ENCODE data around the gene SLC43A2.

DNA sequence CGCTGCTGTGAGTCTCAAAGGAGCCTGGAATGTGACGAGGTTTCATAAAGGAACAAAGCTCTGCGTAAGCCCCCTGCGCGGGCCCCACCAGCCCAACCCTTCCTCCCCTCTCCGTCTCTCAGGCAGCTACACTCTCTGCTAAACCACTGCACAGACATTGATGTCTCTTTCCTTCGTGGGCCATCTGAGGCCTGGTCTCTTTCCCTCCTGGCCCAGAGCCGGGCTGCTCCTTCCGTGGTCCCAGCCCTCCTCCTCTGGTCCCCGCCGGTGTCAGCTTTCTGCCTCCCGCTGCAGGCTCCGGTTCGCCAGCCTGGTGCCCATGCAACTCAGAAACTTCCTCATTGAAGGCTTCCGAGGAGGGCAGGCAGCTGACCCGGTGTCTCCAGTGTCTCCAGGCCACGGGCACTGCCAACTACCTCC lies 9.5 kb upstream of the SLC43A2 start:
- no peak for TF ChIP-seq POLR2A (IDR thresholded peaks at IDR 0.05; ENCODE audit: borderline replicate concordance, extremely low read depth, insufficient read depth, insufficient read length)
- TF ChIP-seq, protein P1, sequence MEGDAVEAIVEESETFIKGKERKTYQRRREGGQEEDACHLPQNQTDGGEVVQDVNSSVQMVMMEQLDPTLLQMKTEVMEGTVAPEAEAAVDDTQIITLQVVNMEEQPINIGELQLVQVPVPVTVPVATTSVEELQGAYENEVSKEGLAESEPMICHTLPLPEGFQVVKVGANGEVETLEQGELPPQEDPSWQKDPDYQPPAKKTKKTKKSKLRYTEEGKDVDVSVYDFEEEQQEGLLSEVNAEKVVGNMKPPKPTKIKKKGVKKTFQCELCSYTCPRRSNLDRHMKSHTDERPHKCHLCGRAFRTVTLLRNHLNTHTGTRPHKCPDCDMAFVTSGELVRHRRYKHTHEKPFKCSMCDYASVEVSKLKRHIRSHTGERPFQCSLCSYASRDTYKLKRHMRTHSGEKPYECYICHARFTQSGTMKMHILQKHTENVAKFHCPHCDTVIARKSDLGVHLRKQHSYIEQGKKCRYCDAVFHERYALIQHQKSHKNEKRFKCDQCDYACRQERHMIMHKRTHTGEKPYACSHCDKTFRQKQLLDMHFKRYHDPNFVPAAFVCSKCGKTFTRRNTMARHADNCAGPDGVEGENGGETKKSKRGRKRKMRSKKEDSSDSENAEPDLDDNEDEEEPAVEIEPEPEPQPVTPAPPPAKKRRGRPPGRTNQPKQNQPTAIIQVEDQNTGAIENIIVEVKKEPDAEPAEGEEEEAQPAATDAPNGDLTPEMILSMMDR (IDR thresholded peaks at IDR 0.05 in 2 of 3, conservative IDR thresholded peaks at IDR 0.05 in 1 of 3; ENCODE audit: borderline replicate concordance in 1 of 3, insufficient read depth in 1 of 3, low read depth in 2 of 3, low read length in 2 of 3) = no peak
- no peak for TF ChIP-seq EZH2phosphoT487 (IDR thresholded peaks at IDR 0.05; ENCODE audit: borderline replicate concordance)
- TF ChIP-seq FOSL1 (IDR thresholded peaks at IDR 0.05; ENCODE audit: low read depth) = no peak
